Stimulated activated naive CD8-positive, alpha-beta T cell treated with anti-CD3 and anti-CD28 coated beads, Interleukin-15, Interleukin-2, amounts not matched to agents 100 U/mL and 50 U/mL, for 24 hours (primary cell): ENCODE measurements around the gene CUL1.

Source experiments
- ATAC-seq: fragments of 150-1000 bp; cut with Tn5 transposase; one replicate; pipeline ENCODE4 v1.10.0; 2021
- DNase-seq: peaks from one replicate; pipeline ENCODE4 v3.0.0; 2021

The CUL1 gene

DNA sequence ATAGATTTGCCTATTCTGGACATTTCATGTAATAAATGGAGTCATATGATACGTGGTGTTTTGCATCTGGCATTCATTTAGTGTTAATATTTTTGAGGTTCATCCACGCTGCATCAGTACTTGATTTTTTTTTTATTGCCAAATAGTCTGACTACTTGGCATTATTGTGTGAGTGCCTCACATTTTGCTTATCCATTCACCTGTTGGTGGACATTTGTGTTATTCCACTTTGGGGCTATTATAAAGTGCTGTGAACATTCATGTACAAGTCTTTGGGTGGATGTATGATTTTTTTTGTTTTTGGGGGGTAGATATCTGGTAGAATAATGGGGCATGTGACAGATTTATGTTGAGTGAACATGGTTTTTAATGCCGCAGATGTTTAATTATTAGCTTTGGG lies 19.7 kb downstream of the CUL1 start:
- DNase-seq, result no peak
- ATAC-seq, result no peak

DNA sequence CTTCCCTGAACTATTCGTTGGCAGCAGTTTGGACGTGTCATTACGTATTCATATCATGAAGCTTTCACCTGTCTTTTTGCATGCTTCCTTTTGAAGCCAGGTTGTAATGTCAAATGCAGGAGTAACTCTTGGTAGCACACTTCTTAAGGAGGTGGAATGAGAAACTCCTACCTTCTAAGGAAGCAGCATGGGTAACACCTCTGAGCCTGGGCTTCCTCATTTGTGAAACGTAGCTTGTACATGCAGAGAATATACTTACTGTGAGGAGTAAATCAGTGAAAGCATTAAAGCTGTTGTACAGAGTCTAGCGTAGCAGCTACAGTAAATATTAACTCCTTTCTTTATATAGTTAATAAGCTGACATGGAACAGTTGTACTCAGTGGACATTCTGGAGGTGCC lies 21.1 kb downstream of the CUL1 start:
- ATAC-seq (no peak), DNase-seq (no peak)

DNA sequence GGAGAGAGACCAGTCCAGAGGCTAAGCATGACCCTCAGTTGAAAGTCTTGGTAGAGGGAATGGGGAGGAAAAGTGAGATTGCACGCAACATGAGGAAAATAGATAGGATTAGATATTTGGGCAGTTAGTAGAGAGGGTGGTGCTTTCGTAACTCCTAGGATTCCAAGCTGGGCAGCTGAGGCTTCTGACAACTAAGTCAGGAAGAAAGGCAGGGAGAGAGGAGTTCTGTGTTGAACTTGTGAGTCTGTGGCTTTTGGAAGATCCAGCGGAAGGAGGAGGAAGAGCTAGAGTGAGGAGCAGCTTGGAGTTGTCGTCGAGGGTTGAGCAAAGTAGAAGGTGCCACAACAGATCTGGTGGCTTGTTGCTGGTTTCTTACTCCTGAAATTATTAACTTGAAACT lies 21.8 kb downstream of the CUL1 start:
- no peak for ATAC-seq
- DNase-seq, result no peak

DNA sequence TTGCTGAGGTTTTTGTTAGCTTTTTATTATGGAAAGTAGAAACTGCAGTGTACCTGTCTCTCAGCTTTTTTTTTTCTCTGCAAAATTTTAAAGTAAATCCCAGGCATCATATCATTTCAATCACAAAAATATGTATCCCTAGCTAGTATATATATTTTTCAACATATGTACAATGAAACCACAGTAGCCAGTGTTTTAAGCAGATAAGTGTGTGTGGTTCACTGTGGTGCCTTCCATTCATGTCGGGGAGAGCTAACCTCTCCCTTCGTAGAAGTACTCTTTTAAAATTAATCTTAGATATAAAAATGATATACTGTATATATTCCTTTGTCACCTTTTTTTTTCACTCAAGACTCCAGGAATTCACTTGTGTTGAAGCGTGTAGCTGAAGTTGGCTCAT lies 22.7 kb downstream of the CUL1 start:
- ATAC-seq, result no peak

DNA sequence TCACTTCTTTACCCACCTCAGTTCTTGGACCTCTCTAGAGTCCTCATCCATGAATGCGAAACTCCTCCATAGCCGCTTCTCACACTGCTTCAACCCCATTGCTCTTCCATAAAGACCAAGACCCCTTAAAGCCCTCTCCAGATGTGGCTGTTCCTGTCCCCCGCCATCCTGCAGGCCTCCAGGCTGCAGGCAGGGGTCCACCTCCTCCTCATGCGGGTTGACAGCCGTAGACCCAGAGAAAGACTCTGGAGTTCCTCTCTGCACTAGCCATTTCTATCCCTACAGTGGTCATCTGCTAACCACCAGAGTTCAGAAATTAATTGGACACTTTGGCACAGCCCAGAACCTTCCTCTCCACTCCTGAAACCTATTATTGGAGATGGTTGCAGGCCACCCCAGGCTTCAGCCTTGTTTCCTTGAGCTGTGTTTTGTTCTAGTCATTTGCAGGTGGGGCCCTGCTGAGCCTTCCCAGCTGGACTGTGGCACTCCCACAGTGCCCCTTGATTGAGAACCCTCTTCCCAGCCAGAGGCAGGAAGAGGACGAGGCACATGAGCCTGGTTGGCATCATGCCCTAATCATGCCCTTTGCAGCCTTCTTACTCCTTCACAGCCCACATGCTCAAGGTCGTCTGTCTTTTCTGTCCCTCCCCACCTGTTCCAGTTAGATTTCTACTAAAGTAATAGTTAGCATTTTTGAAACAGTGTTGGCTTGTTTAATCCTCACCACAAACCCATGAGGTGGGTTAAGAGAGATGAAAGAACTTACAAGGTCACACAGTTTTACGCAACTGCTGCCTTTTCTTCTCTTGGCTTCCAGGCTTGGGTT lies 23.9 kb downstream of the CUL1 start:
- ATAC-seq (peak; percentile 50), DNase-seq (no peak)

More for the DNA sequence above, 22.7 kb downstream of the CUL1 start:
- no peak for DNase-seq

DNA sequence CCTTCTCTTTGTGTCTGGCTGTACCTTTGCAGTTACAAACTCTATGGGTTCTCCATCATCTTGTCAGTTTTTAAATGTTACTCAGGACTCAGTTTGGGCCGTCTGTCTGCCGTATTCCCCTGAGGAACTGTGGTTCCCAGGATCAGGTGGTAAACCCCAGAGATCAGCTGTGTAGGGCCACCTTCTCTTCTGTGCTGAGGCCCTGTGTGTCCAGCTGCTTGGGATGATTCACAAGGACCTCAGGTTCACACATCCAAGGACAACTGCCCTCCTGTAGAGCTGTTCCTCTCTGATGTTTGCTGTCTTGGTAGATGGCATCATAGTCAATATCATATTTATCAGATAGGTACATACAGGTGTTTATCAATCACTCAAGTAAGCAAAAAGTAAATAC lies 24.5 kb downstream of the CUL1 start:
- DNase-seq, result no peak
- no peak for ATAC-seq

DNA sequence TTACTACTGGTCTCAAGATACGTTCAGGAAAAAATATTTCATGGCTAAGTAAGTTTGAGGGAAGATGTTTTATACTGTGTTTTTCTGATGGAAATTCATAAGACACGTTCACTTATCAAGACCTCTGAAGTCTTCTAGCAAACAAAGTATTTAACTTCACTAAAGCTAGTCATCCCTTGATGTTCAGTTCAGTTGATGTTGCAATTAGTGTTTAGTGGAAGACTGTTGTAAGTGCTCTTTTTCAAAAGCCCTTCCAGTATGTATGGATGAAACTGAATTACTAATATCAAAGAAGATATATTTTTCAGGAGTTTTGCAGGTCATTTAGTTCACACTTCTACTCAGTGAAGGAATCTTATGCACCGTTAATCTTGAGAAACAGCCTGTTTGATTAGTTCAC lies 25.1 kb downstream of the CUL1 start:
- DNase-seq (no peak), ATAC-seq (no peak)

- no peak for ATAC-seq
- DNase-seq, result no peak
Measured at GRCh38 chr7:148726385-148726784, 27.7 kb downstream of the CUL1 start.

GRCh38 chr7:148727501-148728278 lies 29.0 kb downstream of the CUL1 start:
- ATAC-seq (peak; percentile 38), DNase-seq (no peak)

DNA sequence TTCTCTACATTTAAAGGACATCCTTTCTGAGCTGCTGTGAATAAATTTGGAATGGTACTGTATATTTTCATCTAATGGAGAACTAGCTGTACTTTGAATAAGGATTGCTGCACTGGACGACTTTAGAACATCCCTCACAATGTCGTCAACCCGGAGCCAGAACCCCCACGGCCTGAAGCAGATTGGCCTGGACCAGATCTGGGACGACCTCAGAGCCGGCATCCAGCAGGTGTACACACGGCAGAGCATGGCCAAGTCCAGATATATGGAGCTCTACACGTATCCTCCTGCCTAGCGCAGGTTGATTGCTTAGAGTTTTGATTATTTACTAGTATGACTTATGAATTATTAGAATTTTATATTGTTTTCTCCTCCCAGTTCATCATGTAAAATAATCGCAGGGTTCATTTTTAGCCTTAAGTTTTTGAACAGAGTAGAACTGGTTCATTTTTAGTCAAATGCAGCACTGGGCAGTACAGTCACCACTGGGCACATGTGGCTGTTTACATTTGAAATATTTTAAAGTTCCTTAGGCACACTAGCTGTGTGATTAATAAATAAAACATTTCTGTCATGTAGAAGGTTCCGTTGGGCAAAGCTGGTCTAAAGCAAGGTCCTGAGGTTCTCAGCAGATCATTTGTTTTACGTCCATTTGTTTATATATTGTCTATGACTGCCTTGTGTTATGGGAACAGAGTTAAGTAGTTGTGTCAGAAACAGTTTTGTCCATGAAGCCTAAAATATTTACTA lies 31.5 kb downstream of the CUL1 start:
- no peak for ATAC-seq
- no peak for DNase-seq

GRCh38 chr7:148732862-148733261 lies 34.2 kb downstream of the CUL1 start:
- ATAC-seq (no peak), DNase-seq (no peak)

DNA sequence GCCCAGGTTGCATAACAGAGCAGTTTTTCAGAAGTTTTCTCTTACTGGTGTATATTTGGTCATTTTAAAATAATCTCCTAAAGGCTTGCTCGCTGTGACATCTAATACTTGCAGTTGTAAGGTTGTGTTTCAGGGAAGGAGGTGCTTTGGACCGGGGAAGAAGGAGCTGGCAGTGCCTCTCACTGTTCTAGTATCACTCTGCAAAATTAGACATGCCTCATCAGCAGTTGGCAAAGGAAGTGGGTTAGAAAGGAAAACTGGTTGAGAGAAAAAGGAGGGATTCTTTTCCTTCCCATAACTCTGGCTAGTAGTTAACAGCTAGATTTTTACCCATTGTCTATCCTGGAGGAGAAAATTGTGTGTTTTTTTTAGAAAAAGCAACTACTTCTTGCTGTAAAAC lies 34.8 kb downstream of the CUL1 start:
- DNase-seq, result no peak
- ATAC-seq, result no peak

- ATAC-seq, result no peak
- no peak for DNase-seq
Measured at GRCh38 chr7:148735141-148735540, 36.4 kb downstream of the CUL1 start.

GRCh38 chr7:148735967-148736366 lies 37.3 kb downstream of the CUL1 start:
- no peak for DNase-seq
- ATAC-seq, result no peak

- ATAC-seq, result no peak
- no peak for DNase-seq
Measured at GRCh38 chr7:148738737-148739535, 40.2 kb downstream of the CUL1 start.

DNA sequence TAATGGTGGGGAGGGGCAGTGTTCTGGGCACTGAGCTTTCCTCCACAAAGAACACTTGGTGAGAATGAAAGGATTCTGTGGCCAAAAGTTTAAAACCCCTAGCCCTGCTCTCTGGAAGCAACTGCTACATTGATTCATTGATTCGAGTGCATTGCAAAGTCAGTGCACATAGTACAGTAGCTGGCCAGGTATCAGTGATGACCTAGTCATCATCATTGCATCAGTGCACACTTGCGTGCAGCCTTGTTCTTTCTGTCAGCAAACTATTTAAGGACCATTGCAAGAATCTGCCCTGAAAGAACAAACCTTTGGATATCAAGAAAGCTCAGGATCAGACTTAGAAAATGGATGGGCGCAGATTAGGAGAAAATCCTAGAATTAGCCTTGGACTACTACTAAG lies 47.4 kb downstream of the CUL1 start:
- ATAC-seq, result no peak

GRCh38 chr7:148747274-148747673 lies 48.6 kb downstream of the CUL1 start:
- DNase-seq (no peak), ATAC-seq (no peak)

More for the DNA sequence above, 47.4 kb downstream of the CUL1 start:
- no peak for DNase-seq

DNA sequence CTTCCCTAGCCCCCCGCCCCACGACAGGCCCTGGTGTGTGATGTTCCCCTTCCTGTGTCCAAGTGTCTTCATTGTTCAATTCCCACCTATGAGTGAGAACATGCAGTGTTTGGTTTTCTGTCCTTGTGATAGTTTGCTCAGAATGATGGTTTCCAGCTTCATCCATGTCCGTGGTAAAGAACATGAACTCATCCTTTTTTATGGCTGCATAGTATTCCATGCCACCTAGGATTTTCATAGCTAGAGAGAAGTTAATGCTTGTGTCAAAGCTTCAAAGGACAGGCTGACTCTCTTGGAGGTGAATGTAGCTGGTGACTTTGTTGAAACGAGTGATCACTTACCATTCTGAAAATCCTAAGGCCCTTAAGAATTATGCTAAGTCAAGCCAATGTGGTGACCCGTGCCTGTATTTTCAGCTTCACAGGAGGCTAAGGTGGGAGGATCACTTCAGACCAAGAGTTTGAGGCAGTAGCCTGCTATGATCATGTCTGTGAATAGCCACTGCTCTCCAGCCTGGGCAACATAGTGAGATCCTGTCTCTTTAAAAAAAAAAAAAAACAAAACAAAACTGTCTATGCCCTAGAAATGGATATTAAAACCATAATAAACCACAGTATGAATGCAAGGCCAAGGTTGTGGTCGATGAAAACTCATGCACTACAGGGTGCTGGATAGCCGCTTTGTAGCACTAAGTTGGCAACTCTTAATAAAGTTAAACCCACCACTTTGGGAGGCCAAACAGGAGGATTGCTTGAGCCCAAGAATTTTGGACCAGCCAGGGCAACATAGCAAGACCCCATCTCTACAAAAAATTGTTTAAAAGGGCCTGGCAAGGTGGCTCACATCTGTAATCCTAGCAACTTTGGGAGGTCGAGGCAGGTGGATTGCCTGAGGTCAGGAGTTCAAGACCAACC lies 52.0 kb downstream of the CUL1 start:
- DNase-seq, result no peak
- ATAC-seq, result no peak

- ATAC-seq (no peak), DNase-seq (no peak)
Measured at GRCh38 chr7:148753224-148753623, 54.5 kb downstream of the CUL1 start.

DNA sequence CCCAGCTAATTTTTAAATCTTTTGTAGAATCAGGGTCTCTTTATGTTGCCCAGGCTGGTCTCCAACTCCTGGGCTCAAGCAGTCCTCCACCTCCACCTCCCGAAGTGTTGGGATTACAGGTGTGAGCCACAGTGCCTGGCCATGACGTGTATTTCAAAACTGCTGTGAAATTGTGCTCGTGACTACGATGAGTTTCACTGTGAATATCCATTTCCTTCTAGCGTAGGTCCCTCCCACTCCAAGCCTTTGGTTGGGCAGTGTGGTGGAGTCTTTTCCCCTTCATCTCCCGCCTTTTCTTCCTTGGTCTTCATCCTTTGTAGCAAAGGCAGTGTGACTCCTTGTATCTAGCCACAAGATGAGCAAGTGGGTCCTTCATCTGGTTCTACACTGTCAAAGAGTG lies 56.2 kb downstream of the CUL1 start:
- DNase-seq, result no peak

More for the DNA sequence above, 56.2 kb downstream of the CUL1 start:
- ATAC-seq, result no peak
